ENCODE data around the gene SLC30A9. TPM values are rescaled to one million over a fixed set of nuclear protein-coding genes. Genes with fewer than 3 reads are reported as not detected.

SLC30A9 gene
- total and polyA plus RNA-seq, 2 of the 13 experiments (the other 11 are each of a cell fraction or from before 2014, with no cell fraction given), result 27.5 to 72.8 TPM

DNA sequence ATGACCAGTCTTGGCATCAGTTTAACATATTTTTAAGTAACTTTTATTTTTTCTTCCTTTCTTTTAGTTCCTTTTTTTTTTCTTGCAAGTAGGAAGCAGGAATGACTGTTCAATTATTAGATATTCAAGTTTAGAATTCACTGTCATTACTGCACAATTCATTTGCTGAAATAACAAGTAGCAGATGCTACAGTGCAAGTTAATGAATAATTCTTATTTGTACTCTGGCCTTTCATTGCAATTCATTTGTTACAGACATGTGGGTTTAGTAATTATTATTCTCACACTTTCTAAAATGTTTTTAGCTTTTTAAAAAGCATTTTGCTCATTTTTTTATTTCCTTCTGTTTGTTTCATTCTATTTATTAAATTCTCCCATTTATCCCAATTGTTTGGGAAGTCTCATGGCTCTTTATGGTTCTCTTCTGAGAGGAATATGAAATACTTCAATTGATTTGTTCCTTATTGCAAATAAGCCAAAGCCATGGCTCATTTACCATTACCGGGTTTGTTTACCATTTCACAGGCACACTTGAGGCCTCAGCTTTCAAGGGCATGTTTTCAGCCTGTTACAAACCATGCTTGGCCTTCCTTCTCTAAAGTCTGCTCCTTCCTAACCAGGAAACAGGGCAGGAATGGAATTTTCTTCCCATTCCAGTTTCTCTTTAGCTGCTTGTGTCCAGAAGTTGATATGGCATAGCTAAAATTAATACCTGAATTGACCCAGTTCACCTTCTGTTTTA is 13.4 kb upstream of the SLC30A9 start:
- H2AFZ ChIP-seq (ENCODE audit: low read length), result no peak overlapping the region
- POLR2A ChIA-PET, result no interaction called here
- CTCF ChIA-PET (ENCODE audit: low intra/inter-chr PET ratio, low total read pairs), result no interaction called here
- no peak for TF ChIP-seq SMAD9 (CRISPR knock-in tag; IDR thresholded peaks at IDR 0.05)
- TF ChIP-seq, protein P1, sequence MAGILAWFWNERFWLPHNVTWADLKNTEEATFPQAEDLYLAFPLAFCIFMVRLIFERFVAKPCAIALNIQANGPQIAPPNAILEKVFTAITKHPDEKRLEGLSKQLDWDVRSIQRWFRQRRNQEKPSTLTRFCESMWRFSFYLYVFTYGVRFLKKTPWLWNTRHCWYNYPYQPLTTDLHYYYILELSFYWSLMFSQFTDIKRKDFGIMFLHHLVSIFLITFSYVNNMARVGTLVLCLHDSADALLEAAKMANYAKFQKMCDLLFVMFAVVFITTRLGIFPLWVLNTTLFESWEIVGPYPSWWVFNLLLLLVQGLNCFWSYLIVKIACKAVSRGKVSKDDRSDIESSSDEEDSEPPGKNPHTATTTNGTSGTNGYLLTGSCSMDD (CRISPR knock-in tag; IDR thresholded peaks at IDR 0.05), result no peak
- TF ChIP-seq HINFP (CRISPR knock-in tag; IDR thresholded peaks at IDR 0.05; ENCODE audit: low read depth), result no peak
- TF ChIP-seq FOXK2 (IDR thresholded peaks at IDR 0.05), result no peak
- TF ChIP-seq, protein P2, sequence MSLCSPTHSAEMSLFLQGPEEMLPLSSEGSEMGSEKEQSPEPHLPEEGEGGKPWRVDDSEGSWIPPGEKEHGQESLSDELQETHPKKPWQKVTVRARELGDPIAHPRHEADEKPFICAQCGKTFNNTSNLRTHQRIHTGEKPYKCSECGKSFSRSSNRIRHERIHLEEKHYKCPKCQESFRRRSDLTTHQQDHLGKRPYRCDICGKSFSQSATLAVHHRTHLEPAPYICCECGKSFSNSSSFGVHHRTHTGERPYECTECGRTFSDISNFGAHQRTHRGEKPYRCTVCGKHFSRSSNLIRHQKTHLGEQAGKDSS (CRISPR knock-in tag; IDR thresholded peaks at IDR 0.05; ENCODE audit: borderline replicate concordance, low read depth), result no peak
- TF ChIP-seq, protein P3, sequence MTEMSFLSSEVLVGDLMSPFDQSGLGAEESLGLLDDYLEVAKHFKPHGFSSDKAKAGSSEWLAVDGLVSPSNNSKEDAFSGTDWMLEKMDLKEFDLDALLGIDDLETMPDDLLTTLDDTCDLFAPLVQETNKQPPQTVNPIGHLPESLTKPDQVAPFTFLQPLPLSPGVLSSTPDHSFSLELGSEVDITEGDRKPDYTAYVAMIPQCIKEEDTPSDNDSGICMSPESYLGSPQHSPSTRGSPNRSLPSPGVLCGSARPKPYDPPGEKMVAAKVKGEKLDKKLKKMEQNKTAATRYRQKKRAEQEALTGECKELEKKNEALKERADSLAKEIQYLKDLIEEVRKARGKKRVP (CRISPR knock-in tag; IDR thresholded peaks at IDR 0.05), result no peak
- TF ChIP-seq MXD1 (CRISPR knock-in tag; IDR thresholded peaks at IDR 0.05), result no peak
- TF ChIP-seq FOXP4 (CRISPR knock-in tag; IDR thresholded peaks at IDR 0.05), result no peak
- TF ChIP-seq ZFP37 (CRISPR knock-in tag; IDR thresholded peaks at IDR 0.05; ENCODE audit: borderline replicate concordance), result no peak
- no peak for TF ChIP-seq HMG20A (CRISPR knock-in tag; IDR thresholded peaks at IDR 0.05; ENCODE audit: borderline replicate concordance)
- TF ChIP-seq XBP1 (CRISPR knock-in tag; IDR thresholded peaks at IDR 0.05), result no peak
- no peak for TF ChIP-seq TCF7 (IDR thresholded peaks at IDR 0.05; ENCODE audit: low read depth)
- no peak for TF ChIP-seq LRRFIP1 (CRISPR knock-in tag; conservative IDR thresholded peaks at IDR 0.05)
- no peak for TF ChIP-seq FLYWCH1 (CRISPR knock-in tag; IDR thresholded peaks at IDR 0.05)
- TF ChIP-seq ZNF552 (CRISPR knock-in tag; IDR thresholded peaks at IDR 0.05; ENCODE audit: borderline replicate concordance), result no peak

More for the DNA sequence above, 13.4 kb upstream of the SLC30A9 start:
- Histone ChIP-seq H3K36me3 (replicated peaks in 1 of 2; ENCODE audit: control insufficient read depth in 1 of 2, insufficient read depth in 2 of 2, low read length in 2 of 2) (no peaks in the 10 kb centered on the region), H4K20me1 (ENCODE audit: insufficient read depth, low read length) (no peaks in the 10 kb centered on the region), H3K9me3 (ENCODE audit: low read length) (no peaks in the 10 kb centered on the region), H3K27me3 (ENCODE audit: control insufficient read depth in 1 of 2, insufficient read depth in 2 of 2, low read length in 2 of 2) (no peaks in the 10 kb centered on the region), H3K27ac (ENCODE audit: extremely low read length, insufficient read depth, low read length) (no peak overlapping the region), H3K9ac (ENCODE audit: insufficient read depth, low read depth, low read length) (no peak overlapping the region), H3K4me1 (ENCODE audit: insufficient read depth, low read length) (peaks cover 11% of the 10 kb centered on the region; the same call in 1 of the 2 replicates), H3K79me2 (ENCODE audit: insufficient read depth, low read length) (no peaks in the 10 kb centered on the region), H3K4me3 (replicated peaks in 1 of 3; ENCODE audit: insufficient read depth in 1 of 3, low read depth in 2 of 3, low read length in 3 of 3) (no peak overlapping the region), H3K4me2 (ENCODE audit: low read depth, low read length) (no peak overlapping the region)
- ATAC-seq (peak; percentile 43; the same call in 1 of the 3 replicates), DNase-seq (ENCODE audit: low spot score) (no peak), FAIRE-seq (no peak)
- intact Hi-C loops (cut with micrococcal nuclease; ENCODE audit: unreplicated experiment) (no loop called here), in situ Hi-C loops (cut with HindIII; ENCODE audit: extremely low pct_ligation_motif_present, low pct_unique_long_range_greater_than_20kb) (no loop called here)
- BruUV-seq (replicated peaks), result no TSS peak
- WGBS (ENCODE audit: low lambda C conversion rate), result 8% methylated on average over 1 of the region's 1 CpG

All from HepG2 (cell line).